ENCODE measurements around the gene SHISA9. TPM values are rescaled to one million over a fixed set of nuclear protein-coding genes. Genes with fewer than 3 reads are reported as not detected.

Gene SHISA9
- total RNA-seq, 3 donors from 2014 or later = 0.08 to 0.20 (median 0.13) TPM

DNA sequence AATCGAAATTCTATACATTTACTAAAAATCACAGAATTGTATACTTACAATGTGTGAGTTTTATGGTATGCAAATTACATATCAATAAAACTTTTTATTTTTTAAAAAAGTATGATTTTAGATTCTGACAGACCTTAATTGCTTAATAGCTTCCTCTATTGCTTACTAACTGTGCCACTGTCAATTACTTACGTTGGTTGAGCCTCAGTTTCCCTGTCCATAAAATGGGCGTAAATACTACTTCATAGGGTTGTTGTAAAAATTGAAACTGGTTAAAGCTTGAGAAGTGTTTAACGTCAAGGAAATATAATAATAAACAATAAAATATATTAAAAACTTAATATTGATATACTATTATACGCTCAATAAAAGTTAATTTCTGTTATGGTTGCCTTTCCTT, 203.4 kb downstream of the SHISA9 start:
- ATAC-seq = no peak
- Mint-ChIP-seq H3K4me1 (ENCODE audit: low read depth) (no peaks in the 10 kb centered on the region), H3K9me3 (peaks cover 8% of the 10 kb centered on the region), H3K36me3 (ENCODE audit: insufficient read depth) (no peaks in the 10 kb centered on the region), H3K27me3 (ENCODE audit: low read depth) (no peaks in the 10 kb centered on the region), H3K4me3 (no peak overlapping the region)
- no peak for DNase-seq

GRCh38 chr16:13105427-13105826, 204.0 kb downstream of the SHISA9 start:
- no peaks in the 10 kb centered on the region for H3K36me3 Mint-ChIP-seq (ENCODE audit: insufficient read depth)
- no peak for ATAC-seq
- H3K4me3 Mint-ChIP-seq = no peak overlapping the region
- H3K4me1 Mint-ChIP-seq (ENCODE audit: low read depth) = no peaks in the 10 kb centered on the region
- H3K27me3 Mint-ChIP-seq (ENCODE audit: low read depth) = no peaks in the 10 kb centered on the region
- DNase-seq = no peak
- peaks cover 8% of the 10 kb centered on the region for H3K9me3 Mint-ChIP-seq

DNA sequence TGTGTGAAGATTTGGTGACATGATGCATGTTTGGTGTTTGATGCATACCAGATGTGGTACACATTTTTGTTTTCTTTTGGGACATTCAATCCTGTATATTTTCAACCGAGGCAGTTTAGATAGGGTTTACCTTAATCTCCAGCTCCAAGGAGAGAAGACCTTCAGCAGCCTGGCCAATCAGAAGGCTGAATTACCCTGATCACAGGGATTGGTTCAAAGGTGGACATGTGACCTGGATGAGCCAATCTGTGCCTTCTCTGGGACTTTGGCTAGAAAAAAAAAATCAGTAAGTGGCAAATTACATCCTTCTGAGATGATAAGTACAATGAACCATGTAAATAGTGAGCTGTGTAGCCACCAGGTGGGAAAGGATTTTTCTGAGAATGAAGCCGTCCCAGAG, 205.1 kb downstream of the SHISA9 start:
- no peaks in the 10 kb centered on the region for H3K27me3 Mint-ChIP-seq (ENCODE audit: low read depth)
- DNase-seq (no peak), ATAC-seq (no peak)
- no peaks in the 10 kb centered on the region for H3K4me1 Mint-ChIP-seq (ENCODE audit: low read depth)
- no peaks in the 10 kb centered on the region for H3K36me3 Mint-ChIP-seq (ENCODE audit: insufficient read depth)
- H3K4me3 Mint-ChIP-seq = no peak overlapping the region
- H3K9me3 Mint-ChIP-seq = peaks cover 8% of the 10 kb centered on the region

DNA sequence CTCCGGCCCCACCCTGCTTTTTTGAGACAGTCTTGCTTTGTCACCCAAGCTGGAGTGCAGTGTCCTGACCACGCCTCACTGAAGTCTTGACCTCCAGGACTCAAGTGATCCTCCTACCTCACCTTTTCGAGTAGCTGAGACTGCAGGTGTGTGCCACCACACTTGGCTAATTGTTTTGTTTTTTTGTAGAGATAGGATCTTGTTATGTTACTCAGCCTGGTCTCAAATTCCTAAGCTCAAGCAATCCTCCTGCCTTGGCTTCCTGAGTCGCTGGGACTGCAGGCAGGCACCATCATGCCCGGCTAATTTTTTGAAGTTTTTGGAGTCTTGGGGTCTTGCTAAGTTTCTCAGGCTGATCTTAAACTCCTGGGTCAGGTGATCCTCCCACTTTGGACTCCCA, 206.7 kb downstream of the SHISA9 start:
- DNase-seq (no peak), ATAC-seq (no peak)
- H3K4me3 Mint-ChIP-seq = no peak overlapping the region
- H3K4me1 Mint-ChIP-seq (ENCODE audit: low read depth) = no peaks in the 10 kb centered on the region
- no peaks in the 10 kb centered on the region for H3K27me3 Mint-ChIP-seq (ENCODE audit: low read depth)
- H3K9me3 Mint-ChIP-seq = peaks cover 9% of the 10 kb centered on the region
- H3K36me3 Mint-ChIP-seq (ENCODE audit: insufficient read depth) = no peaks in the 10 kb centered on the region

GRCh38 chr16:13109171-13109570, 207.8 kb downstream of the SHISA9 start:
- DNase-seq (no peak), ATAC-seq (no peak)
- Mint-ChIP-seq H3K4me1 (ENCODE audit: low read depth) (no peaks in the 10 kb centered on the region), H3K4me3 (no peak overlapping the region), H3K27me3 (ENCODE audit: low read depth) (no peaks in the 10 kb centered on the region), H3K36me3 (ENCODE audit: insufficient read depth) (no peaks in the 10 kb centered on the region), H3K9me3 (peaks cover 10% of the 10 kb centered on the region)

- DNase-seq = no peak
- Mint-ChIP-seq H3K4me3 (no peak overlapping the region), H3K9me3 (peaks cover 9% of the 10 kb centered on the region), H3K4me1 (ENCODE audit: low read depth) (no peaks in the 10 kb centered on the region), H3K27me3 (ENCODE audit: low read depth) (no peaks in the 10 kb centered on the region), H3K36me3 (ENCODE audit: insufficient read depth) (no peaks in the 10 kb centered on the region)
- no peak for ATAC-seq
Observed at GRCh38 chr16:13110124-13110796, 208.9 kb downstream of the SHISA9 start.

- no peaks in the 10 kb centered on the region for H3K27me3 Mint-ChIP-seq (ENCODE audit: low read depth)
- ATAC-seq (no peak), DNase-seq (no peak)
- no peaks in the 10 kb centered on the region for H3K4me1 Mint-ChIP-seq (ENCODE audit: low read depth)
- H3K9me3 Mint-ChIP-seq = peaks cover 9% of the 10 kb centered on the region
- no peak overlapping the region for H3K4me3 Mint-ChIP-seq
- H3K36me3 Mint-ChIP-seq (ENCODE audit: insufficient read depth) = no peaks in the 10 kb centered on the region
Observed at GRCh38 chr16:13111747-13112146, 210.3 kb downstream of the SHISA9 start.

GRCh38 chr16:13113741-13114140, 212.3 kb downstream of the SHISA9 start:
- no peaks in the 10 kb centered on the region for H3K4me1 Mint-ChIP-seq (ENCODE audit: low read depth)
- DNase-seq = no peak
- H3K9me3 Mint-ChIP-seq = peaks cover 9% of the 10 kb centered on the region
- no peaks in the 10 kb centered on the region for H3K27me3 Mint-ChIP-seq (ENCODE audit: low read depth)
- ATAC-seq = no peak
- no peak overlapping the region for H3K4me3 Mint-ChIP-seq
- no peaks in the 10 kb centered on the region for H3K36me3 Mint-ChIP-seq (ENCODE audit: insufficient read depth)

DNA sequence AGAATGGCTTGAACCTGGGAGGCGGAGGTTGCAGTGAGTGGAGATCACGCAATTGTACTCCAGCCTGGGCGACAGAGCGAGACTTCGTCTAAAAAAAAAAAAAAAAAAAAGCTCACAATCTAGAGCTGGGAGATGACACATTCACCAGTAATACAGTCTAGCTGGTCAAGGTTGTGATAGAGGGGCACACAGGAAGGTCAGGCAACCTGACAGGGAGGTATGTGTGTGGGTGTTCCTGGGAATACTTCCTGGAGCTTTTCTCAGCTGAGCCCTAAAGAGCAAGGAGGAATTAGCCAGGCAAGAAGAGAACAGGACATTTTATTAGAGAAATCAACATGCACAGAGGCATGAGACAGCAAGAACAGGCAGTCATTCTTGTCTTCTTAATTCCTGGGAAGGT, 216.7 kb downstream of the SHISA9 start:
- no peak for ATAC-seq
- H3K4me3 Mint-ChIP-seq = no peak overlapping the region
- no peaks in the 10 kb centered on the region for H3K36me3 Mint-ChIP-seq (ENCODE audit: insufficient read depth)
- DNase-seq = no peak
- H3K27me3 Mint-ChIP-seq (ENCODE audit: low read depth) = no peaks in the 10 kb centered on the region
- no peaks in the 10 kb centered on the region for H3K4me1 Mint-ChIP-seq (ENCODE audit: low read depth)
- H3K9me3 Mint-ChIP-seq = peaks cover 8% of the 10 kb centered on the region

GRCh38 chr16:13120091-13120490, 218.7 kb downstream of the SHISA9 start:
- Mint-ChIP-seq H3K36me3 (ENCODE audit: insufficient read depth) (no peaks in the 10 kb centered on the region), H3K4me1 (ENCODE audit: low read depth) (no peaks in the 10 kb centered on the region), H3K4me3 (no peak overlapping the region), H3K27me3 (ENCODE audit: low read depth) (no peaks in the 10 kb centered on the region), H3K9me3 (no peaks in the 10 kb centered on the region)
- ATAC-seq = no peak
- no peak for DNase-seq

GRCh38 chr16:13120557-13120956, 219.2 kb downstream of the SHISA9 start:
- ATAC-seq = no peak
- Mint-ChIP-seq H3K36me3 (ENCODE audit: insufficient read depth) (no peaks in the 10 kb centered on the region), H3K4me3 (no peak overlapping the region), H3K4me1 (ENCODE audit: low read depth) (no peaks in the 10 kb centered on the region), H3K9me3 (no peaks in the 10 kb centered on the region), H3K27me3 (ENCODE audit: low read depth) (no peaks in the 10 kb centered on the region)
- DNase-seq = no peak

- H3K4me1 Mint-ChIP-seq (ENCODE audit: low read depth) = no peaks in the 10 kb centered on the region
- no peaks in the 10 kb centered on the region for H3K27me3 Mint-ChIP-seq (ENCODE audit: low read depth)
- no peak for DNase-seq
- no peak overlapping the region for H3K4me3 Mint-ChIP-seq
- no peaks in the 10 kb centered on the region for H3K9me3 Mint-ChIP-seq
- ATAC-seq = no peak
- H3K36me3 Mint-ChIP-seq (ENCODE audit: insufficient read depth) = no peaks in the 10 kb centered on the region
Observed at GRCh38 chr16:13123991-13124390, 222.6 kb downstream of the SHISA9 start.

GRCh38 chr16:13127144-13127543, 225.7 kb downstream of the SHISA9 start:
- Mint-ChIP-seq H3K36me3 (ENCODE audit: insufficient read depth) (no peaks in the 10 kb centered on the region), H3K9me3 (no peaks in the 10 kb centered on the region)

DNA sequence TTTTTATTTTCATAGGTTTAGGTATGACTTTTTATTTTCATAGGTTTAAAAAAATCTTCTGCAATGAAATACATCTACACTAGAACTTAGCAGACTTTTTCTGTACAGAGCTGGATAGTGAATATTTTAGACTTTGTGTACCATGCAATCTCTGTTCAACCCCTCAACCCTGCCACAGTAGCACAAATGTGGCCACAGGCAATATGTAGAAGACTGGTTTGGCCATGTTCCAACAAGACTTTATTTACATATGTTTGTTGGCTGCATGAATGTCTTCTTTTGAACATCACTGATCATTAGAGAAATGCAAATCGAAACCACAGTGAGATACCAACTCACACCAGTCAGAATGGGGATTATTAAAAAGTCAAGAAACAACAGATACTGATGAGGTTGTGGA, 229.2 kb downstream of the SHISA9 start:
- H3K27me3 Mint-ChIP-seq (ENCODE audit: low read depth) = no peaks in the 10 kb centered on the region
- no peak for ATAC-seq
- no peak overlapping the region for H3K4me3 Mint-ChIP-seq
- no peaks in the 10 kb centered on the region for H3K36me3 Mint-ChIP-seq (ENCODE audit: insufficient read depth)
- peaks cover 5% of the 10 kb centered on the region for H3K9me3 Mint-ChIP-seq
- no peak for DNase-seq
- H3K4me1 Mint-ChIP-seq (ENCODE audit: low read depth) = no peaks in the 10 kb centered on the region

More at GRCh38 chr16:13127144-13127543, 225.7 kb downstream of the SHISA9 start:
- Mint-ChIP-seq H3K27me3 (ENCODE audit: low read depth) (no peaks in the 10 kb centered on the region), H3K4me3 (no peak overlapping the region), H3K4me1 (ENCODE audit: low read depth) (no peaks in the 10 kb centered on the region)
- DNase-seq (no peak), ATAC-seq (no peak)

- Mint-ChIP-seq H3K36me3 (ENCODE audit: insufficient read depth) (no peaks in the 10 kb centered on the region), H3K4me3 (no peak overlapping the region), H3K4me1 (ENCODE audit: low read depth) (no peaks in the 10 kb centered on the region), H3K27me3 (ENCODE audit: low read depth) (no peaks in the 10 kb centered on the region), H3K9me3 (peaks cover 11% of the 10 kb centered on the region)
- no peak for ATAC-seq
- DNase-seq = no peak
Observed at GRCh38 chr16:13134836-13135235, 233.4 kb downstream of the SHISA9 start.

GRCh38 chr16:13136901-13137300, 235.5 kb downstream of the SHISA9 start:
- DNase-seq = no peak
- no peaks in the 10 kb centered on the region for H3K4me1 Mint-ChIP-seq (ENCODE audit: low read depth)
- H3K27me3 Mint-ChIP-seq (ENCODE audit: low read depth) = no peaks in the 10 kb centered on the region
- no peak overlapping the region for H3K4me3 Mint-ChIP-seq
- peaks cover 11% of the 10 kb centered on the region for H3K9me3 Mint-ChIP-seq
- no peaks in the 10 kb centered on the region for H3K36me3 Mint-ChIP-seq (ENCODE audit: insufficient read depth)
- no peak for ATAC-seq

All from activated T-cell treated with anti-CD3 and anti-CD28 coated beads, Interleukin-2, amount 50 U/mL, for 4 hours (primary cell).